ENCODE data around the gene PDE6D.
A peak's percentile ranks its signal among the peaks of the same experiment; 100 is the strongest.

Gene PDE6D

DNA sequence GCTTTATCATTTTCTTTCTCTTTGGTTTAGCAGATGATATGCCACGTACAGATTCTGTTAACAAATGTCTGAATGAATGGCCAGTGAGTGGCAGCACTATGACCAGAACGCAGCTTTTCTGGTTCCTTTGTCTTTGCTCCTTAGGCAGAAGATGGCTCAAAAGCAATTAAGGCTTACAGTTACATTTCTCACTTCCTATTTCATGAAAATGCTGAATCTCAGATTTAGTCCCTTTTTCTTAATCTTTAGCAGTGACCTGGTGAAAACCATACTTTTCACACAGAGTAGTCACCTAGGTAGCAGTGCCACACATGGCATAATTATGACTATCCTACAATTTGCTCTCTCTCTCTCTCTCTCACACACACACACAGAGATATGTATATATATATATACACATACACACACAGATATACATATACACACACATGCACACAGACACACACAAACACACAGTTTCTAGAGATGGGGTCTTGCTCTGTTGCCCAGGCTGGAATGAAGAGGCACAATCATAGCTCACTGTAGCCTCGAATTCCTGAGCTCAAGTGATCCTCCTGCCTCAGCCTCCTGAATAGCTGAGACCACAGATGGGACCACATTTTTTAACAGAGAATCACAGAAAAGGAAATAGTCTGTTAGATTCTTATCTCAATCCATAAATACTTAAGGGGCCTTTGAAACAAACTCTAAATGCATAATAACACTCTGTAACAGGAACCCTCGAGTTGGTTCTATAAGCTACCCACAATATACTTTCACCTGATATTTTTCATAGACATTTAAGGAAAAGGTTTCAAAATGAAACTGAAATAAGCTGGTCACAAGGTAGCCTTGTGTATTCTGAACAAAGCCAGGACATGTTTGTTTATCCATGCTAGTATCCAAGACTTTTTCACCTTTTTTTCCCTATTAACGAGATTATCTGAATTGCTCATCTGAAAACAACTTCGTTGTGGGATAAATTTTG is 11.6 kb downstream of the PDE6D start:
- Histone ChIP-seq H3K36me3 (ENCODE audit: insufficient read depth, low read length) (no peaks in the 10 kb centered on the region), H2AFZ (ENCODE audit: low read length) (no peak overlapping the region), H3K4me3 (ENCODE audit: low read length, poor library complexity, severe bottlenecking) (no peak overlapping the region), H3K9me2 (replicated peaks; ENCODE audit: low read depth, low read length) (no peaks in the 10 kb centered on the region), H3K79me2 (ENCODE audit: insufficient read depth, low read length) (no peaks in the 10 kb centered on the region), H4K20me1 (ENCODE audit: insufficient read depth, low read length, poor library complexity, severe bottlenecking) (peaks cover 9% of the 10 kb centered on the region), H3K9me3 (ENCODE audit: insufficient read depth, low read depth, low read length) (no peaks in the 10 kb centered on the region), H3F3A (ENCODE audit: low read depth) (0 out of 2 replicates have a peak, but pooled peaks cover 4% of the 10 kb centered on the region), H3K9ac (ENCODE audit: low read depth, low read length, poor library complexity, severe bottlenecking) (no peak overlapping the region), H3K4me1 (ENCODE audit: insufficient read depth, low read length, poor library complexity, severe bottlenecking) (peaks cover 22% of the 10 kb centered on the region), H3K4me2 (ENCODE audit: low read depth, low read length, poor library complexity, severe bottlenecking) (peak overlapping the region; percentile 25), H3K27me3 (ENCODE audit: insufficient read depth, low read length, poor library complexity, severe bottlenecking) (no peaks in the 10 kb centered on the region)
- TF ChIP-seq EZH2phosphoT487 (IDR thresholded peaks at IDR 0.05; ENCODE audit: borderline replicate concordance): peak; percentile 76
- TF ChIP-seq, protein P1, sequence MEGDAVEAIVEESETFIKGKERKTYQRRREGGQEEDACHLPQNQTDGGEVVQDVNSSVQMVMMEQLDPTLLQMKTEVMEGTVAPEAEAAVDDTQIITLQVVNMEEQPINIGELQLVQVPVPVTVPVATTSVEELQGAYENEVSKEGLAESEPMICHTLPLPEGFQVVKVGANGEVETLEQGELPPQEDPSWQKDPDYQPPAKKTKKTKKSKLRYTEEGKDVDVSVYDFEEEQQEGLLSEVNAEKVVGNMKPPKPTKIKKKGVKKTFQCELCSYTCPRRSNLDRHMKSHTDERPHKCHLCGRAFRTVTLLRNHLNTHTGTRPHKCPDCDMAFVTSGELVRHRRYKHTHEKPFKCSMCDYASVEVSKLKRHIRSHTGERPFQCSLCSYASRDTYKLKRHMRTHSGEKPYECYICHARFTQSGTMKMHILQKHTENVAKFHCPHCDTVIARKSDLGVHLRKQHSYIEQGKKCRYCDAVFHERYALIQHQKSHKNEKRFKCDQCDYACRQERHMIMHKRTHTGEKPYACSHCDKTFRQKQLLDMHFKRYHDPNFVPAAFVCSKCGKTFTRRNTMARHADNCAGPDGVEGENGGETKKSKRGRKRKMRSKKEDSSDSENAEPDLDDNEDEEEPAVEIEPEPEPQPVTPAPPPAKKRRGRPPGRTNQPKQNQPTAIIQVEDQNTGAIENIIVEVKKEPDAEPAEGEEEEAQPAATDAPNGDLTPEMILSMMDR (conservative IDR thresholded peaks at IDR 0.05; ENCODE audit: low read length): no peak

DNA sequence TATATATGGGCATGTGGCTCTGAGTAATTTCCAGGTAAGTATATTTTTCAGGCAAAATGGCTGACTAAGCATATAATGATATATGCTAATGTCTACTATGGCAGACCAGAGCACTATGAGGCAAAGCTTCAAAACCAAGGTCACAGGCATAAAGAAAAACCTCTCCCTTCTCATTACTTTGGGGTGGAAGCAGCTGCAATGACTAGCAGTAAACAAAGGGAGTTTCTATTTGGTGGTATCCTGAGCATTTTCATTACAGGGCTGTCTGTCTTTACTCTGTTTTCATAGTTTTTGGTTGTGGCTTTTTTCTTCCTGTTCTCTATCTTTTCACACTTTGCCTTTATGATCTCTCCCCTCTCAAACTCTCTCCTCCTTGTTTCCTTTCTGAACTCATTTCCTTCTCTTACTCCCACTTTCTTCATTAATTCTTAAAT is 15.6 kb downstream of the PDE6D start:
- Histone ChIP-seq H3K4me2 (ENCODE audit: low read depth, low read length, poor library complexity, severe bottlenecking) (peak overlapping the region; percentile 40), H3K36me3 (ENCODE audit: insufficient read depth, low read length) (no peaks in the 10 kb centered on the region), H3K79me2 (ENCODE audit: insufficient read depth, low read length) (no peaks in the 10 kb centered on the region), H3F3A (ENCODE audit: low read depth) (0 out of 2 replicates have a peak, but pooled peaks cover 4% of the 10 kb centered on the region), H3K9me3 (ENCODE audit: insufficient read depth, low read depth, low read length) (no peaks in the 10 kb centered on the region), H3K27me3 (ENCODE audit: insufficient read depth, low read length, poor library complexity, severe bottlenecking) (no peaks in the 10 kb centered on the region), H3K4me3 (ENCODE audit: low read length, poor library complexity, severe bottlenecking) (peak overlapping the region; percentile 1), H2AFZ (ENCODE audit: low read length) (no peak overlapping the region), H3K4me1 (ENCODE audit: insufficient read depth, low read length, poor library complexity, severe bottlenecking) (peaks cover 24% of the 10 kb centered on the region), H3K9me2 (replicated peaks; ENCODE audit: low read depth, low read length) (no peaks in the 10 kb centered on the region), H3K9ac (ENCODE audit: low read depth, low read length, poor library complexity, severe bottlenecking) (no peak overlapping the region), H4K20me1 (ENCODE audit: insufficient read depth, low read length, poor library complexity, severe bottlenecking) (peaks cover 9% of the 10 kb centered on the region)
- TF ChIP-seq, protein P1 (conservative IDR thresholded peaks at IDR 0.05; ENCODE audit: low read length): no peak

DNA sequence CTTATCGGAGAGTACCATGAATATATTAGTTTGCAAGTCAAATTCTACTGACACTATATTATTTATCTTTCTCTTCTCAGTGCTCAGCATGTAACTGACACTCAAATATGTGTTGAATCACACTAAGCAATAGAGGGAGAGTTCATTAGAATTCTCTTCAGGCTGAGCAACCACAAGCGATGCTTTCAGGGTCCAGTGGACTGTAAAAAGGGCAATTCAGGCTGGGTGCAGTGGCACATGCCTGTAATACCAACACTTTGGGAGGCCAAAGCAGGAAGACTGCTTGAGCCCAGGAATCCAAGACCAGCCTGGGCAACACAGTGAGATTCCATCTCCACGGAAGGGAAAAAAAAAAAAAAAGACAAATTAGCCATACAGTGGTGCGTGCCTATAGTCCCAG is 16.3 kb downstream of the PDE6D start:
- no peak overlapping the region for H3K9ac ChIP-seq (ENCODE audit: low read depth, low read length, poor library complexity, severe bottlenecking)

More for the DNA sequence above, 16.3 kb downstream of the PDE6D start:
- Histone ChIP-seq H3K79me2 (ENCODE audit: insufficient read depth, low read length) (no peaks in the 10 kb centered on the region), H4K20me1 (ENCODE audit: insufficient read depth, low read length, poor library complexity, severe bottlenecking) (peaks cover 5% of the 10 kb centered on the region), H3K9me2 (replicated peaks; ENCODE audit: low read depth, low read length) (no peaks in the 10 kb centered on the region), H2AFZ (ENCODE audit: low read length) (no peak overlapping the region), H3F3A (ENCODE audit: low read depth) (0 out of 2 replicates have a peak, but pooled peaks cover 4% of the 10 kb centered on the region), H3K9me3 (ENCODE audit: insufficient read depth, low read depth, low read length) (no peaks in the 10 kb centered on the region), H3K4me3 (ENCODE audit: low read length, poor library complexity, severe bottlenecking) (no peak overlapping the region), H3K36me3 (ENCODE audit: insufficient read depth, low read length) (no peaks in the 10 kb centered on the region), H3K4me1 (ENCODE audit: insufficient read depth, low read length, poor library complexity, severe bottlenecking) (peaks cover 20% of the 10 kb centered on the region), H3K27me3 (ENCODE audit: insufficient read depth, low read length, poor library complexity, severe bottlenecking) (no peaks in the 10 kb centered on the region), H3K4me2 (ENCODE audit: low read depth, low read length, poor library complexity, severe bottlenecking) (peak overlapping the region; percentile 40)
- TF ChIP-seq, protein P1 (conservative IDR thresholded peaks at IDR 0.05; ENCODE audit: low read length): no peak
- no peak for TF ChIP-seq EZH2phosphoT487 (IDR thresholded peaks at IDR 0.05; ENCODE audit: borderline replicate concordance)

Data from Loucy (cell line).